Keratinocyte (primary cell): Measurements from ENCODE around the gene L3MBTL3. TPM values are rescaled to one million over a fixed set of nuclear protein-coding genes. Genes with fewer than 3 reads are reported as not detected.

Experiments
- DNase-seq: peaks from one replicate; pipeline ENCODE4 v3.0.0-alpha.2; 2011; ENCODE audit warnings: low read depth, missing footprints, low spot score
- FAIRE-seq: peaks from 2 replicates; lab custom pipeline; 2011; peaks lifted over from hg19 to GRCh38; lab: Jason Lieb, UNC
- H2AFZ ChIP-seq: 2 replicates; pipeline ENCODE4 v1.6.0; 2012; ENCODE audit warnings: low read length, control low read depth, inconsistent platforms; ENCODE audit not compliant: control insufficient read depth
- H3K27ac ChIP-seq: 2 replicates; pipeline ENCODE4 v1.5.1; 2011; ENCODE audit warnings: low read length; ENCODE audit not compliant: control insufficient read depth, insufficient read depth
- H3K27me3 ChIP-seq: 3 replicates; pipeline ENCODE4 v1.6.0; 2011; ENCODE audit warnings: low read length; ENCODE audit not compliant: control insufficient read depth, insufficient read depth; ENCODE audit errors: extremely low read depth
- H3K36me3 ChIP-seq, 2 experiments: 2 replicates in 1 of 2; 3 replicates in 1 of 2; pipeline ENCODE4 v1.5.1; 2011; ENCODE audit warnings: low read length in 2 of 2, mild to moderate bottlenecking in 1 of 2; ENCODE audit not compliant: control insufficient read depth in 2 of 2, insufficient read depth in 2 of 2; ENCODE audit errors: extremely low read depth in 1 of 2
- H3K4me1 ChIP-seq: 3 replicates; pipeline ENCODE4 v1.5.1; 2011; ENCODE audit warnings: low read length; ENCODE audit not compliant: control insufficient read depth, insufficient read depth; ENCODE audit errors: extremely low read depth
- H3K4me2 ChIP-seq: 3 replicates; pipeline ENCODE4 v1.6.0; 2011; ENCODE audit warnings: low read depth, low read length; ENCODE audit not compliant: control insufficient read depth, insufficient read depth; ENCODE audit errors: extremely low read depth
- H3K4me3 ChIP-seq, 3 experiments: fragments of 200-600 bp in 1 of 3; sonication (generic) in 1 of 3; 2 replicates in 2 of 3; 3 replicates in 1 of 3; pipeline ENCODE4 v1.5.1; 2011 to 2016; ENCODE audit warnings: low read length in 3 of 3, mild to moderate bottlenecking in 3 of 3, control low read depth in 2 of 3, inconsistent platforms in 1 of 3, low read depth in 1 of 3, mixed read lengths in 1 of 3, mixed run types in 1 of 3, moderate library complexity in 1 of 3; ENCODE audit not compliant: control insufficient read depth in 2 of 3, insufficient read depth in 2 of 3; ENCODE audit errors: extremely low read depth in 1 of 3
- H3K79me2 ChIP-seq: 2 replicates; pipeline ENCODE4 v1.6.0; 2012; ENCODE audit warnings: low read length; ENCODE audit not compliant: control insufficient read depth, insufficient read depth
- H3K9ac ChIP-seq: 3 replicates; pipeline ENCODE4 v1.6.0; 2011; ENCODE audit warnings: low read length; ENCODE audit not compliant: control insufficient read depth, insufficient read depth; ENCODE audit errors: extremely low read depth
- H3K9me1 ChIP-seq: 3 replicates; pipeline ENCODE4 v1.6.0; 2011; ENCODE audit warnings: low read length; ENCODE audit not compliant: control insufficient read depth, insufficient read depth; ENCODE audit errors: extremely low read depth
- H3K9me3 ChIP-seq: 2 replicates; pipeline ENCODE4 v1.5.1; 2012; ENCODE audit warnings: low read depth, low read length; ENCODE audit not compliant: control insufficient read depth
- H4K20me1 ChIP-seq: 3 replicates; pipeline ENCODE4 v1.6.0; 2011; ENCODE audit warnings: low read length; ENCODE audit not compliant: control insufficient read depth, insufficient read depth; ENCODE audit errors: extremely low read depth
- CTCF ChIP-seq, 3 experiments: IDR thresholded peaks in 1 of 3; conservative IDR thresholded peaks in 1 of 3; optimal IDR thresholded peaks in 1 of 3; 2 replicates in 2 of 3; 3 replicates in 1 of 3; pipeline versions ENCODE3 to v1.5.1; 2011; ENCODE audit warnings: low read length in 3 of 3, mild to moderate bottlenecking in 3 of 3, moderate library complexity in 2 of 3, control low read depth in 1 of 3, inconsistent platforms in 1 of 3; ENCODE audit not compliant: insufficient read depth in 2 of 3; ENCODE audit errors: extremely low read depth in 1 of 3
- EZH2 ChIP-seq: IDR thresholded peaks from one replicate; pipeline ENCODE4 v1.6.1; 2012; ENCODE audit warnings: inconsistent platforms, mild to moderate bottlenecking, low read length, moderate library complexity
- dilution Hi-C: fragments of 300-500 bp; cut with MboI; formaldehyde crosslinking; loops from one replicate; pipeline ENCODE4 v1.7.0; 2020; ENCODE audit warnings: low sequenced_read_pairs; ENCODE audit not compliant: extremely low pct_ligation_motif_present
- polyA plus RNA-seq, 5 experiments: library from polyadenylated mRNA; depleted of rRNA in 3 of 5; stranded (reverse) in 3 of 5; stranded (forward) in 1 of 5; unstranded in 1 of 5; fragments of >200 nt; gene quantifications; 1 replicate in 1 of 5; 2 replicates in 3 of 5; 3 replicates in 1 of 5; pipeline versions ENCODE4 v1.2.1 to v1.2.3, GENCODE V29; 2011 to 2012; ENCODE audit warnings: missing spikeins in 2 of 5, low read depth in 1 of 5, low replicate concordance in 1 of 5

Gene L3MBTL3
- polyA plus RNA-seq, 1 donor (not counting 4 experiments of a cell fraction or from before 2014, with no cell fraction given) = 16.6 TPM

DNA sequence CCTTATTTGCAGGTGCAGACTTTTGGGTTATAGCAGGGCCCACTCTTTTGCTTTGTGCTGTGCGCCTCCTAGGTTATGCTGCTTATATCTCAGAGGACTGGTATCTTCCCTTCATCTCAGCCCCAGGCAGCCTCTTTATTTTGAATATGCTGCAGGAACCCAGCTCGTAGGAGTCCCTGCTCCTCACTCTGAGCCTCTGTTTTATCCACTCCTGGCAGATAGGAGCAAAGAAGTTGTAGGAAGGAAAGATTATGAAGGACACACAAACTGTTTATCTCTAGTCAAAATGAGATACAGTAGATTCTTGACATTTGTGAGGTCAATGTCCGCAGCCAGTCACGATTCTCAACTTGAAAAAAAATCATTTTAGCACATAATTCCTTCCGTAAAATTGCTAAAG is 15.6 kb downstream of the L3MBTL3 start:
- peaks cover 3% of the 10 kb centered on the region for H4K20me1 ChIP-seq
- peaks cover 42% of the 10 kb centered on the region for H3K79me2 ChIP-seq
- no peaks in the 10 kb centered on the region for H3K4me1 ChIP-seq
- peaks cover 3% of the 10 kb centered on the region for H3K9me1 ChIP-seq
- no peak overlapping the region for H3K4me2 ChIP-seq
- no peak overlapping the region for H3K9ac ChIP-seq
- FAIRE-seq (no peak), DNase-seq (no peak)
- no peaks in the 10 kb centered on the region for H3K27me3 ChIP-seq
- dilution Hi-C loops = no loop called here
- TF ChIP-seq CTCF (optimal IDR thresholded peaks at IDR 0.05 in 1 of 3, IDR thresholded peaks at IDR 0.05 in 1 of 3, conservative IDR thresholded peaks at IDR 0.05 in 1 of 3; ENCODE audit: extremely low read depth in 1 of 3, insufficient read depth in 2 of 3, low read length in 3 of 3) (no peak), EZH2 (no peak)
- no peak overlapping the region for H2AFZ ChIP-seq
- H3K9me3 ChIP-seq = no peaks in the 10 kb centered on the region
- no peak overlapping the region for H3K27ac ChIP-seq
- H3K36me3 ChIP-seq = peaks cover 0 to 4% of the 10 kb centered on the region in 2 experiments
- H3K4me3 ChIP-seq = no peak overlapping the region

DNA sequence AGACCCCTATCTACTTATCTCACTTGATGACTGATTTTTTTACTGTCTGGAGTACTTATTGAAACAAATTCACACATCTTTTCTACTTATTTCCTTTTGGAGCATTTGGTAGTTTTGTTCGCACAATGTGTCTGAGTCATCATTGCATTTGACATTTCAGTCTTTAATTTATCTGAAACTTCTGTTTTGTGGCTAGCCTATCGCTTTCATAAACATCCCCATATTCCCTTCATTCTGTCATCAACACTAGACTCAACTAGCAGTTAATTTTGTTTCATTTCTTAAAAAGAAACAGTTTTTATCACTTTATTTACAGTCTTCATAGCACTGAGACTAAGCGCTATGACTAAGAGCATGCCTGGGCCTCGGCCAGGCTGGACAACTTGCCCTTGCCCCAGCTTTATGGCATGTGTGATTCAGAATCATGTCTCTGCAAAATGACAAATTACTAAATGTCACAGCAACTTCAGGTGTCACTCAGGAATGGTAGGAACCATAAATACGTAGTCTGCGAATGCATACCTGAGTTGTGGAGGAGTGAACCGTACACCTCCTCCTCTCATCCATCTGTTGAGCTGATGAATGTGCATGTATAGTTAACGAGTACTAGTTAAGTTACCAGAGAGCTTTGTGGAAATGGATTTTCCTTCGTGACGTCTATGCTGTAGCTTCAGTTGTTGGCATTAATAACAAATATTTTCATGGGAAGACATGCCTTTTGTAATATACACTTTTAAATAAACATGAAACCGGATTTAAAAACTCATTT is 16.2 kb downstream of the L3MBTL3 start:
- DNase-seq (no peak), FAIRE-seq (no peak)
- Histone ChIP-seq H3K36me3 (peaks cover 0 to 4% of the 10 kb centered on the region in 2 experiments), H3K27me3 (no peaks in the 10 kb centered on the region), H3K27ac (no peak overlapping the region), H3K4me2 (no peak overlapping the region), H4K20me1 (peaks cover 3% of the 10 kb centered on the region), H3K9me3 (no peaks in the 10 kb centered on the region), H3K4me1 (no peaks in the 10 kb centered on the region), H3K9ac (no peak overlapping the region), H3K4me3 (no peak overlapping the region), H2AFZ (no peak overlapping the region), H3K9me1 (peaks cover 3% of the 10 kb centered on the region), H3K79me2 (peaks cover 43% of the 10 kb centered on the region)
- TF ChIP-seq EZH2 (no peak), CTCF (optimal IDR thresholded peaks at IDR 0.05 in 1 of 3, IDR thresholded peaks at IDR 0.05 in 1 of 3, conservative IDR thresholded peaks at IDR 0.05 in 1 of 3; ENCODE audit: extremely low read depth in 1 of 3, insufficient read depth in 2 of 3, low read length in 3 of 3) (no peak)
- dilution Hi-C loops = no loop called here
